ENCODE measurements around the gene ASPSCR1. TPM values are rescaled to one million over a fixed set of nuclear protein-coding genes. Genes with fewer than 3 reads are reported as not detected.

The ASPSCR1 gene
- total and polyA plus RNA-seq, 2 of the 13 experiments (the other 11 are each of a cell fraction or from before 2014, with no cell fraction given) = 274 to 314 TPM

DNA sequence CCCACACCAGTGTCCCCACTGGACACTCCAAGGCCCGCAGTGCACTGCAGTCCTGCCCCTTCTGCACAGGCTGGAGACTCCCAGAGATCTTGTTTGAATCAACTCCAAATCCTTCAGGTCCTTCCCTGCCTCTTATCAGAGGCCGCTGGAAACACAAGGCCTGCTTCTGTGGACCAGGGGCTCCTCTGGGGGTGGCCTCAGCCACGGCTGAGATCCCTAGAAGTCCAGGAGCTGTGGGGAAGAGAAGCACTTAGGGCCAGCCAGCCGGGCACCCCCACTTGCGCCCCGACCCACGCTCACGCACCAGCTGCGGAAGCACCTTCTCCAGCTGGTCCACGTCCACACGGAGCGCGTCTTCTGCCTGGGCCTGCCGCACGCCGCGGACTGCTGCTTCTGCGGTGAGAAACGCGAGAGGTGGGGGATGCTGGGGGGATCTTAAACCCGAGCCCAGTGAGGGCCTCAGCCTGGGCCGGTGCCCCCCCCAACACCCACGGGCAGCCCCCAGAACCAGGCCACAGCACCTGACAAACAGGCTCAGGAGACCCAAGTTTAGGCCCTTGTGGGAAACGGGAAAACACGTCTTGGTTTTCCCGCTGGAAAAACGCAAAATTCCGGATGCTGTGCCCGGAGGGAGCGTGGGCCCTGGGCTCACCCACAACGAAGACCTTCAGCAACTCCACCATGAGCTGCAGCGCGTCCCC lies 41.7 kb downstream of the ASPSCR1 start (continued):
- TF ChIP-seq, protein P1, sequence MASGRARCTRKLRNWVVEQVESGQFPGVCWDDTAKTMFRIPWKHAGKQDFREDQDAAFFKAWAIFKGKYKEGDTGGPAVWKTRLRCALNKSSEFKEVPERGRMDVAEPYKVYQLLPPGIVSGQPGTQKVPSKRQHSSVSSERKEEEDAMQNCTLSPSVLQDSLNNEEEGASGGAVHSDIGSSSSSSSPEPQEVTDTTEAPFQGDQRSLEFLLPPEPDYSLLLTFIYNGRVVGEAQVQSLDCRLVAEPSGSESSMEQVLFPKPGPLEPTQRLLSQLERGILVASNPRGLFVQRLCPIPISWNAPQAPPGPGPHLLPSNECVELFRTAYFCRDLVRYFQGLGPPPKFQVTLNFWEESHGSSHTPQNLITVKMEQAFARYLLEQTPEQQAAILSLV (CRISPR knock-in tag; IDR thresholded peaks at IDR 0.05; ENCODE audit: borderline replicate concordance) = 0 out of 2 replicates have a peak, but pooled peaks have one; percentile 53
- TF ChIP-seq, protein P2, sequence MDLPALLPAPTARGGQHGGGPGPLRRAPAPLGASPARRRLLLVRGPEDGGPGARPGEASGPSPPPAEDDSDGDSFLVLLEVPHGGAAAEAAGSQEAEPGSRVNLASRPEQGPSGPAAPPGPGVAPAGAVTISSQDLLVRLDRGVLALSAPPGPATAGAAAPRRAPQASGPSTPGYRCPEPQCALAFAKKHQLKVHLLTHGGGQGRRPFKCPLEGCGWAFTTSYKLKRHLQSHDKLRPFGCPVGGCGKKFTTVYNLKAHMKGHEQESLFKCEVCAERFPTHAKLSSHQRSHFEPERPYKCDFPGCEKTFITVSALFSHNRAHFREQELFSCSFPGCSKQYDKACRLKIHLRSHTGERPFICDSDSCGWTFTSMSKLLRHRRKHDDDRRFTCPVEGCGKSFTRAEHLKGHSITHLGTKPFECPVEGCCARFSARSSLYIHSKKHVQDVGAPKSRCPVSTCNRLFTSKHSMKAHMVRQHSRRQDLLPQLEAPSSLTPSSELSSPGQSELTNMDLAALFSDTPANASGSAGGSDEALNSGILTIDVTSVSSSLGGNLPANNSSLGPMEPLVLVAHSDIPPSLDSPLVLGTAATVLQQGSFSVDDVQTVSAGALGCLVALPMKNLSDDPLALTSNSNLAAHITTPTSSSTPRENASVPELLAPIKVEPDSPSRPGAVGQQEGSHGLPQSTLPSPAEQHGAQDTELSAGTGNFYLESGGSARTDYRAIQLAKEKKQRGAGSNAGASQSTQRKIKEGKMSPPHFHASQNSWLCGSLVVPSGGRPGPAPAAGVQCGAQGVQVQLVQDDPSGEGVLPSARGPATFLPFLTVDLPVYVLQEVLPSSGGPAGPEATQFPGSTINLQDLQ (CRISPR knock-in tag; IDR thresholded peaks at IDR 0.05) = no peak
- TF ChIP-seq TCF7 (IDR thresholded peaks at IDR 0.05; ENCODE audit: low read depth) (no peak), PAF1 (CRISPR knock-in tag; IDR thresholded peaks at IDR 0.05) (peak; percentile 36; the same call in 1 of the 2 replicates), TGIF2 (CRISPR knock-in tag; IDR thresholded peaks at IDR 0.05) (0 out of 2 replicates have a peak, but pooled peaks have one; percentile 1), ZNF34 (CRISPR knock-in tag; IDR thresholded peaks at IDR 0.05; ENCODE audit: borderline replicate concordance) (no peak), PRMT3 (CRISPR knock-in tag; IDR thresholded peaks at IDR 0.05; ENCODE audit: borderline replicate concordance, low read depth) (peak; percentile 36; the same call in 1 of the 2 replicates), SRSF4 (IDR thresholded peaks at IDR 0.05; ENCODE audit: low read depth, low read length, poor library complexity, severe bottlenecking) (peak; percentile 85), YEATS4 (CRISPR knock-in tag; IDR thresholded peaks at IDR 0.05; ENCODE audit: borderline replicate concordance) (peak; percentile 37; the same call in 1 of the 2 replicates), ZNF160 (CRISPR knock-in tag; IDR thresholded peaks at IDR 0.05) (0 out of 2 replicates have a peak, but pooled peaks have one; percentile 26), RBFOX2 (IDR thresholded peaks at IDR 0.05; ENCODE audit: low read depth, low read length) (peak; percentile 97), EHMT2 (IDR thresholded peaks at IDR 0.05; ENCODE audit: borderline replicate concordance, low read depth, low read length) (no peak)
- TF ChIP-seq, protein P3, sequence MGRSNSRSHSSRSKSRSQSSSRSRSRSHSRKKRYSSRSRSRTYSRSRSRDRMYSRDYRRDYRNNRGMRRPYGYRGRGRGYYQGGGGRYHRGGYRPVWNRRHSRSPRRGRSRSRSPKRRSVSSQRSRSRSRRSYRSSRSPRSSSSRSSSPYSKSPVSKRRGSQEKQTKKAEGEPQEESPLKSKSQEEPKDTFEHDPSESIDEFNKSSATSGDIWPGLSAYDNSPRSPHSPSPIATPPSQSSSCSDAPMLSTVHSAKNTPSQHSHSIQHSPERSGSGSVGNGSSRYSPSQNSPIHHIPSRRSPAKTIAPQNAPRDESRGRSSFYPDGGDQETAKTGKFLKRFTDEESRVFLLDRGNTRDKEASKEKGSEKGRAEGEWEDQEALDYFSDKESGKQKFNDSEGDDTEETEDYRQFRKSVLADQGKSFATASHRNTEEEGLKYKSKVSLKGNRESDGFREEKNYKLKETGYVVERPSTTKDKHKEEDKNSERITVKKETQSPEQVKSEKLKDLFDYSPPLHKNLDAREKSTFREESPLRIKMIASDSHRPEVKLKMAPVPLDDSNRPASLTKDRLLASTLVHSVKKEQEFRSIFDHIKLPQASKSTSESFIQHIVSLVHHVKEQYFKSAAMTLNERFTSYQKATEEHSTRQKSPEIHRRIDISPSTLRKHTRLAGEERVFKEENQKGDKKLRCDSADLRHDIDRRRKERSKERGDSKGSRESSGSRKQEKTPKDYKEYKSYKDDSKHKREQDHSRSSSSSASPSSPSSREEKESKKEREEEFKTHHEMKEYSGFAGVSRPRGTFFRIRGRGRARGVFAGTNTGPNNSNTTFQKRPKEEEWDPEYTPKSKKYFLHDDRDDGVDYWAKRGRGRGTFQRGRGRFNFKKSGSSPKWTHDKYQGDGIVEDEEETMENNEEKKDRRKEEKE (IDR thresholded peaks at IDR 0.05) = no peak
- TF ChIP-seq, protein P4, sequence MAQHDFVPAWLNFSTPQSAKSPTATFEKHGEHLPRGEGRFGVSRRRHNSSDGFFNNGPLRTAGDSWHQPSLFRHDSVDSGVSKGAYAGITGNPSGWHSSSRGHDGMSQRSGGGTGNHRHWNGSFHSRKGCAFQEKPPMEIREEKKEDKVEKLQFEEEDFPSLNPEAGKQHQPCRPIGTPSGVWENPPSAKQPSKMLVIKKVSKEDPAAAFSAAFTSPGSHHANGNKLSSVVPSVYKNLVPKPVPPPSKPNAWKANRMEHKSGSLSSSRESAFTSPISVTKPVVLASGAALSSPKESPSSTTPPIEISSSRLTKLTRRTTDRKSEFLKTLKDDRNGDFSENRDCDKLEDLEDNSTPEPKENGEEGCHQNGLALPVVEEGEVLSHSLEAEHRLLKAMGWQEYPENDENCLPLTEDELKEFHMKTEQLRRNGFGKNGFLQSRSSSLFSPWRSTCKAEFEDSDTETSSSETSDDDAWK (CRISPR knock-in tag; IDR thresholded peaks at IDR 0.05) = no peak
- TF ChIP-seq, protein P5, sequence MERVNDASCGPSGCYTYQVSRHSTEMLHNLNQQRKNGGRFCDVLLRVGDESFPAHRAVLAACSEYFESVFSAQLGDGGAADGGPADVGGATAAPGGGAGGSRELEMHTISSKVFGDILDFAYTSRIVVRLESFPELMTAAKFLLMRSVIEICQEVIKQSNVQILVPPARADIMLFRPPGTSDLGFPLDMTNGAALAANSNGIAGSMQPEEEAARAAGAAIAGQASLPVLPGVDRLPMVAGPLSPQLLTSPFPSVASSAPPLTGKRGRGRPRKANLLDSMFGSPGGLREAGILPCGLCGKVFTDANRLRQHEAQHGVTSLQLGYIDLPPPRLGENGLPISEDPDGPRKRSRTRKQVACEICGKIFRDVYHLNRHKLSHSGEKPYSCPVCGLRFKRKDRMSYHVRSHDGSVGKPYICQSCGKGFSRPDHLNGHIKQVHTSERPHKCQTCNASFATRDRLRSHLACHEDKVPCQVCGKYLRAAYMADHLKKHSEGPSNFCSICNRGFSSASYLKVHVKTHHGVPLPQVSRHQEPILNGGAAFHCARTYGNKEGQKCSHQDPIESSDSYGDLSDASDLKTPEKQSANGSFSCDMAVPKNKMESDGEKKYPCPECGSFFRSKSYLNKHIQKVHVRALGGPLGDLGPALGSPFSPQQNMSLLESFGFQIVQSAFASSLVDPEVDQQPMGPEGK (CRISPR knock-in tag; IDR thresholded peaks at IDR 0.05) = peak; percentile 48
- TF ChIP-seq, protein P6, sequence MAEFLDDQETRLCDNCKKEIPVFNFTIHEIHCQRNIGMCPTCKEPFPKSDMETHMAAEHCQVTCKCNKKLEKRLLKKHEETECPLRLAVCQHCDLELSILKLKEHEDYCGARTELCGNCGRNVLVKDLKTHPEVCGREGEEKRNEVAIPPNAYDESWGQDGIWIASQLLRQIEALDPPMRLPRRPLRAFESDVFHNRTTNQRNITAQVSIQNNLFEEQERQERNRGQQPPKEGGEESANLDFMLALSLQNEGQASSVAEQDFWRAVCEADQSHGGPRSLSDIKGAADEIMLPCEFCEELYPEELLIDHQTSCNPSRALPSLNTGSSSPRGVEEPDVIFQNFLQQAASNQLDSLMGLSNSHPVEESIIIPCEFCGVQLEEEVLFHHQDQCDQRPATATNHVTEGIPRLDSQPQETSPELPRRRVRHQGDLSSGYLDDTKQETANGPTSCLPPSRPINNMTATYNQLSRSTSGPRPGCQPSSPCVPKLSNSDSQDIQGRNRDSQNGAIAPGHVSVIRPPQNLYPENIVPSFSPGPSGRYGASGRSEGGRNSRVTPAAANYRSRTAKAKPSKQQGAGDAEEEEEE (CRISPR knock-in tag; IDR thresholded peaks at IDR 0.05; ENCODE audit: borderline replicate concordance) = no peak
